Lung (tissue), 12 donors: ENCODE results near the gene CUBN. TPM values are rescaled to one million over a fixed set of nuclear protein-coding genes. Genes with fewer than 3 reads are reported as not detected.

Source experiments
- ATAC-seq: fragments of 200-7000 bp; cut with Tn5 transposase; one replicate; pipeline ENCODE4 v1.9.1; 2020; ENCODE audit warnings: moderate number of reproducible peaks; ENCODE audit not compliant: insufficient read depth, low FRiP score
- DNase-seq, 3 donors: peaks; one replicate each; pipeline ENCODE4 v3.0.0-alpha.2; 2013 to 2017
- H3K27ac ChIP-seq, 2 donors: one replicate each; pipeline ENCODE4 v1.5.1; 2013; ENCODE audit warnings: mild to moderate bottlenecking in 2 of 2, moderate library complexity in 2 of 2, control low read depth in 1 of 2, inconsistent platforms in 1 of 2, low read depth in 1 of 2, low read length in 1 of 2
- H3K27me3 ChIP-seq, 3 donors: one replicate each; pipeline ENCODE4 v1.5.1; 2013; ENCODE audit warnings: low read length in 2 of 3; ENCODE audit not compliant: control insufficient read depth in 3 of 3, insufficient read depth in 3 of 3
- H3K36me3 ChIP-seq, 4 donors: one replicate each; pipeline ENCODE4 v1.5.1; 2013; ENCODE audit warnings: low read length in 4 of 4, mild to moderate bottlenecking in 1 of 4, moderate library complexity in 1 of 4; ENCODE audit not compliant: control insufficient read depth in 4 of 4, insufficient read depth in 4 of 4
- H3K4me1 ChIP-seq, 5 donors: one replicate each; pipeline ENCODE4 v1.5.1; 2013; ENCODE audit warnings: low read length in 5 of 5, mild to moderate bottlenecking in 2 of 5, moderate library complexity in 1 of 5; ENCODE audit not compliant: control insufficient read depth in 5 of 5, insufficient read depth in 5 of 5
- H3K4me3 ChIP-seq: one replicate; pipeline ENCODE4 v1.5.1; 2013; ENCODE audit warnings: mild to moderate bottlenecking, control low read depth, moderate library complexity
- H3K9ac ChIP-seq, 2 donors: one replicate each; pipeline ENCODE4 v1.5.1; 2013; ENCODE audit warnings: low read length in 2 of 2, control low read depth in 1 of 2; ENCODE audit not compliant: insufficient read depth in 1 of 2
- H3K9me3 ChIP-seq, 4 donors: one replicate each; pipeline ENCODE4 v1.5.1; 2013; ENCODE audit warnings: low read length in 3 of 4, mild to moderate bottlenecking in 1 of 4, moderate library complexity in 1 of 4; ENCODE audit not compliant: control insufficient read depth in 4 of 4, insufficient read depth in 3 of 4
- WGBS, 2 donors: extraction: QIAGEN DNeasy Blood & Tissue Kit; methylation state at CpG; one replicate each; pipeline ENCODE4 v1.1.7; 2013; 5-methylcytosine and 5-hydroxymethylcytosine counted together
- polyA plus RNA-seq, 2 donors: library from polyadenylated mRNA; stranded (reverse); fragments of 200-250 nt; gene quantifications; one replicate each; pipeline ENCODE4 v1.2.1, GENCODE V29; 2013
- total RNA-seq, 2 donors: library from RNA; depleted of rRNA in 1 of 2; stranded (reverse); fragments of >200 nt in 1 of 2; gene quantifications; one replicate each; pipeline ENCODE4 v1.2.1, GENCODE V29; 2014 to 2021
- TF ChIP-seq, protein P1 (sequence below): IDR thresholded peaks from 2 replicates; pipeline ENCODE4 v1.5.1; 2012; ENCODE audit warnings: mild to moderate bottlenecking; ENCODE audit errors: control extremely low read depth, extremely low read depth
- donor health status: control.
- donor health status: control.
- donor health status: Bipolar disorder and iron deficiency.
- donor health status: healthy.
- donor health status: DM: yes; HTN: yes; CAD: no.

CUBN gene
- total and polyA plus RNA-seq, 4 donors = 0.33 to 5.1 (median 1.0) TPM

DNA sequence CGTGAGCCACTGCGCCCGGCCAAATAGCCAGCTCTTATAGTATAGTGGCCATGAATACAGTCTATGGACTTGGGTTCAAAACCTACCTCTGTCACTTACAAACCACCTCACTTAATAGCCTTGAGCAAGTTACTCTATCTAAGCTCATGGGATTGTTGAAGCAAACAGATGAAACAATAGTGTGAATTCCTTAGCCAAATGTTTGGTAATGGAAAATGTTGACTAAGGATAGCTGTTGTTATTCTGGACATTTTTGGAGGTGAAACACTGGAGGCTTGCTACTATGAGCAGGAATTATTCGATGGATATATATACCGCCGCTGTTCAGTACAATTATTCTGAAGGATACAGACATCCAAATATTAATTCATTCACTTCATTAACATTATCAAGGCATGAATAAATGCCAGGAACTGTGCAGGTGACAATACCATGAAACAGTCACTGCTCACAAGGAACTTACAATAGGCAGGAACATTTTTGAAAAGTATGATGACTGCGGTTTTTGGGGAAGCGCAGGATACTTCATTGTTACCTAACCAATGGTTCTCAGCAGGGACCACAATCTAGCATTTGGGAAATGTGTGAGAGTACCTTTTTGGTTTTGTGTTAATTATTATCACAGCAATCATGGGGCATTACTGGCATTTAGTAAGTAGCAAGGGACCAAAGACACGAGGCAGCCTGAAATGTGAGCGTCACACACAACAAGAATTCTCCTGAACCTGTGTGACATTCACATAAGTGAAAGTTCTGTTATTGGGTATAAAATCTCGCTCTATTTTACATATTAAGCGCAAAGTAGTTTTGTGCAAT, 55.7 kb downstream of the CUBN start:
- Histone ChIP-seq H3K9me3 (no peaks in the 10 kb centered on the region), H3K27me3 (no peaks in the 10 kb centered on the region), H3K36me3 (no peaks in the 10 kb centered on the region), H3K4me3 (no peak overlapping the region), H3K4me1 (peaks cover 0 to 23% (median 3%) of the 10 kb centered on the region in 5 donors), H3K9ac (no peak overlapping the region), H3K27ac (no peak overlapping the region)
- TF ChIP-seq, protein P1, sequence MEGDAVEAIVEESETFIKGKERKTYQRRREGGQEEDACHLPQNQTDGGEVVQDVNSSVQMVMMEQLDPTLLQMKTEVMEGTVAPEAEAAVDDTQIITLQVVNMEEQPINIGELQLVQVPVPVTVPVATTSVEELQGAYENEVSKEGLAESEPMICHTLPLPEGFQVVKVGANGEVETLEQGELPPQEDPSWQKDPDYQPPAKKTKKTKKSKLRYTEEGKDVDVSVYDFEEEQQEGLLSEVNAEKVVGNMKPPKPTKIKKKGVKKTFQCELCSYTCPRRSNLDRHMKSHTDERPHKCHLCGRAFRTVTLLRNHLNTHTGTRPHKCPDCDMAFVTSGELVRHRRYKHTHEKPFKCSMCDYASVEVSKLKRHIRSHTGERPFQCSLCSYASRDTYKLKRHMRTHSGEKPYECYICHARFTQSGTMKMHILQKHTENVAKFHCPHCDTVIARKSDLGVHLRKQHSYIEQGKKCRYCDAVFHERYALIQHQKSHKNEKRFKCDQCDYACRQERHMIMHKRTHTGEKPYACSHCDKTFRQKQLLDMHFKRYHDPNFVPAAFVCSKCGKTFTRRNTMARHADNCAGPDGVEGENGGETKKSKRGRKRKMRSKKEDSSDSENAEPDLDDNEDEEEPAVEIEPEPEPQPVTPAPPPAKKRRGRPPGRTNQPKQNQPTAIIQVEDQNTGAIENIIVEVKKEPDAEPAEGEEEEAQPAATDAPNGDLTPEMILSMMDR = no peak
- ATAC-seq (no peak), DNase-seq (no peak)
- 96% methylated on average over 12 of the region's 12 CpGs for WGBS, 2 donors

DNA sequence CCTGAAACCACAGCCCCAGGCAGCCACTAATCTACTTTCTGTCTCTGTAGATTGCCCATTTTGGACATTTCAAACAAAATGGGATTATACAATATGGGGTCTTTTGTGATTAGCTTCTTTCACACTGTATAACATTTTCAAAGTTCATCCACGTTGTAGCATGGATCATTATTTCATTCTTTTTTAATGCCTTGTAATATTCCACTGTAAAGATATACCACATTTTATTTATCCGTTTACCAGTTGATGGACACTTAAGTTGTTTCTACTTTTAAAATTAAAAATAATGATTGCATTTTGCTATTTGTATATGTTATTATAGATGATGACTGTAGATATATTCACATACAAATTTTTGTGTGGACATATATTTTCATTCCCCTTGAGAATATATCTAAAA, 60.7 kb downstream of the CUBN start:
- Histone ChIP-seq H3K27me3 (no peaks in the 10 kb centered on the region), H3K4me1 (no peaks in the 10 kb centered on the region), H3K27ac (no peak overlapping the region), H3K36me3 (no peaks in the 10 kb centered on the region), H3K9me3 (no peaks in the 10 kb centered on the region), H3K9ac (no peak overlapping the region), H3K4me3 (no peak overlapping the region)
- ATAC-seq (no peak), DNase-seq (no peak)
- 94 to 95% methylated on average over 2 of the region's 2 CpGs for WGBS, 2 donors
- TF ChIP-seq, protein P1 = no peak

DNA sequence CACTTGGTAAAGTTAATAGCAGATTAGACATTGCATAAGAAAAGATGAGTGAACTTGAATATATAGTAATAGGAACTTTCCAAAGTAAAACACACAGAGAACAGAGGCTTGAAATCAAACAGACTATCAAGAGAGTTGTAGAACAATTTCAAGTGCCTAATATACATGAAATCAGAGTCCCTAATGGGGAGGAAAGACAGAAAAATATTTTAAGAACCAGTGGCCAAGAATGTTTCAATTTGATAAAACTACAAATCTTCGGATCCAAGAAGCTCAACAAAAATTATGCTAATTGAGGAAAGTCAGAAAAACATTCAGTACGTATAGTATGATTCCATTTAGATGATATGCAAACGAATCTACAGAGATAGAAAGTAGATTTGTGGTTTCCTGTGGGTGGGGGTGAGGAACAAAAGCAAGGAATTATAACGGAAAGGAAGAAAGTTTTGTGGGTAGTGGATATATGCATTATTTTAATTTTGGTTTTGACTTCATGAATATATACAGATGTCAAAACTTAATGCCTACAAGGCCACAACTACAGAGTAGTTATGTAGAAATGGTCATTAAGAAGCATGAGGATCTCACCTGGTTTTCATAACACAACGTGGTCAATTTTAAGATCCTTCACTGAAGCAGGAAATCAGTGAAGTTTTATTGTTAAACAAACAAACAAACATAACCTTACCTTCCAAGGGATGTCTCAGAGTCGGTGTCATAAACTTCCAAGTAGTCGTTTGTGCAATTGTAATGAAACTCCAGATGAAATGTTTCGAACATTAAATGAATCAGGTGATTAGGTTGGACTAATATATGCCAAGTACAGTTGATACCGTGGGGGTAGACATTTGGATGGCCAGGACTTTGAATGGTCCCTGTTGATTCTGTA, 62.0 kb downstream of the CUBN start:
- TF ChIP-seq, protein P1 = no peak
- no peaks in the 10 kb centered on the region for H3K4me1 ChIP-seq
- no peak overlapping the region for H3K9ac ChIP-seq
- H3K27me3 ChIP-seq = no peaks in the 10 kb centered on the region
- 63 to 69% methylated on average over 9 of the region's 9 CpGs for WGBS, 2 donors
- no peak overlapping the region for H3K4me3 ChIP-seq
- no peaks in the 10 kb centered on the region for H3K36me3 ChIP-seq
- no peaks in the 10 kb centered on the region for H3K9me3 ChIP-seq
- ATAC-seq (no peak), DNase-seq (no peak)
- no peak overlapping the region for H3K27ac ChIP-seq
